ENCODE results near the gene PPP1R13B. TPM values are rescaled to one million over a fixed set of nuclear protein-coding genes. Genes with fewer than 3 reads are reported as not detected.

The PPP1R13B gene
- total and polyA plus RNA-seq, 11 donors, result 27.5 to 96.2 (median 75.4) TPM

- peaks cover 0 to 33% (median 20%) of the 10 kb centered on the region in 12 donors for H3K4me1 ChIP-seq
Measured at GRCh38 chr14:103735022-103735421, 112.4 kb downstream of the PPP1R13B start.

DNA sequence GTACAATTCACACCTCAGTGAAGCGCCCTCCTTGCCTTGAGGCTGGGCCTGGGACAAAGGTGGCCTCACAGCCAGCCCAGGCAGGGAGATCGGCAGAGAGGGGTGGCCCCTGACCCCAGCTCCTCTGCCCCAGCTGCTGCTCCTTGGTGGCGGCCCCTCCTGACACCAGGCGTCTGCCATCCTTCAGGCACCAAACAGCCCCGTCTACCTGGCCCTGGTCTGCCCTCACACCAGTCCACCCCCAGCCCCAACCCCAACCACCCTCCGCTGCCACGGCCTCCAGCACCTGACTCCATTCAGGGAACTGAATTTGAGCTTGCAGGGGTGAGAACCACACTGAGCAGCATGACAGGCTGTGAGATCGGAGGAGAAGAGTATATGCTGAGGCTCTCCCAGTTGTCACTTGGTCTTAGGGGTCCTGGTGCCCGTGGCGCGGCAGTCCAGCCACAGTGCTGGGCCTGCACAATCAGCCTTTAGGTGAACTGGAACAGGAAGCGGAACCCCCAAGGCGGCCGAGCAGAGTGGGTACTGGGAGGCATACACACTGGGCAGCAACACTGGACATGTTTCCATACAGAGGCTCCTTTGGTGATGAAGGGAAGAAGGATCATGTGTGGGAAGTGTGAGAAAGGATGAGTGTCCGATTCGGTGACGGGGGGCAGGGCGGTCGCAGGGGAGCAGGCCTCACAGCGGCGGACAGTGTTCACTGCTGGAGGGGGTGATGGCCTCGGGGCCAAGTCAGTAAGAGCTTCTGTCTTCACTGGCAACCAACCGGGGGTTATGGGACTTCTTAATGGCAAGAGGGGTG, 113.1 kb downstream of the PPP1R13B start:
- TF ChIP-seq POLR2A (IDR thresholded peaks at IDR 0.05) (no peak), CTCF (IDR thresholded peaks at IDR 0.05) (no peak)
- DNase-seq, result peak in 1 of 5 donors; percentile 45
- intact Hi-C loops (cut with DNase I), result loop anchor here in 1 of 10 donors (10.0 kb wide), 2 partner anchors 159 to 251 kb away; no protein-coding TSS in a partner anchor
- 88 to 91% (median 91%) methylated on average over 23 of the region's 23 CpGs for WGBS, 4 donors
- Histone ChIP-seq H3K27ac (peak overlapping the region in 2 of 12 donors; percentile 25 to 29), H3K4me1 (peaks cover 0 to 41% (median 20%) of the 10 kb centered on the region in 12 donors), H3K36me3 (peaks cover 0 to 92% (median 79%) of the 10 kb centered on the region in 9 donors), H3K9me3 (no peaks in the 10 kb centered on the region), H3K4me3 (no peak overlapping the region), H3K27me3 (no peaks in the 10 kb centered on the region)
- no peak for ATAC-seq

More at GRCh38 chr14:103735022-103735421, 112.4 kb downstream of the PPP1R13B start:
- 43 to 60% (median 51%) methylated on average over 12 of the region's 12 CpGs for WGBS, 4 donors
- TF ChIP-seq CTCF (IDR thresholded peaks at IDR 0.05), result no peak
- TF ChIP-seq POLR2A (IDR thresholded peaks at IDR 0.05), result no peak
- intact Hi-C loops (cut with DNase I), result loop anchor here in 1 of 10 donors (10.0 kb wide), 2 partner anchors 160 to 250 kb away; no protein-coding TSS in a partner anchor
- ATAC-seq (peak in 1 of 4 donors; percentile 4), DNase-seq (peak in 1 of 5 donors; percentile 55)
- Histone ChIP-seq H3K27me3 (no peaks in the 10 kb centered on the region), H3K4me3 (no peak overlapping the region), H3K27ac (peak overlapping the region in 6 of 12 donors; percentile 7 to 38 (median 26)), H3K36me3 (peaks cover 0 to 91% (median 79%) of the 10 kb centered on the region in 9 donors), H3K9me3 (no peaks in the 10 kb centered on the region)

DNA sequence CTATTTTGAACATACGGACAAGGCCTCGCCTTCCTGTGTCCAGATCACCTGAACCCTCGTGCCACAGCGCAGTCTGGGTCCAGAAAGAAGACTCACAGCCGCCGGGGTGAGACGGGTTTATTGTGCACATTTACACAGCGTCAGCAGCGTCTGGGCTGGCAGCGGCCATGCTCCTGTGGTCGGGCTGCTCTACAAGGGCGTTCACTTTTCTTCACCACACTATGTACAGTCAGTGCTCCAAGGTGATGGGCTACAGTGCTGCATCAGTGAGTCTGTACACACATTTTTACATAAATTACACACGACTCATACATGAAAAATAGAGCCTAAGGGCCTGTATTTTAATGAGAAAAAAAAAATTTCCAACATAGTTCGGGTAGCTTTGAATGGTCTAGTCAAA, 113.7 kb downstream of the PPP1R13B start:
- no peak overlapping the region for H3K27ac ChIP-seq
- no peaks in the 10 kb centered on the region for H3K9me3 ChIP-seq
- no peak for TF ChIP-seq POLR2A (IDR thresholded peaks at IDR 0.05)
- no peak for TF ChIP-seq CTCF (IDR thresholded peaks at IDR 0.05)
- 91 to 95% (median 93%) methylated on average over 14 of the region's 14 CpGs for WGBS, 4 donors
- no peaks in the 10 kb centered on the region for H3K27me3 ChIP-seq
- DNase-seq (peak in 1 of 5 donors; percentile 45), ATAC-seq (no peak)
- peaks cover 0 to 92% (median 79%) of the 10 kb centered on the region in 9 donors for H3K36me3 ChIP-seq
- H3K4me1 ChIP-seq, result peaks cover 0 to 46% (median 20%) of the 10 kb centered on the region in 12 donors
- intact Hi-C loops (cut with DNase I), result loop anchor here in 1 of 10 donors (10.0 kb wide), 2 partner anchors 159 to 251 kb away; no protein-coding TSS in a partner anchor
- H3K4me3 ChIP-seq, result no peak overlapping the region

Measured in heart left ventricle (tissue), 16 donors.